ENCODE measurements around the gene PNPLA3.

PNPLA3 gene, protein sequence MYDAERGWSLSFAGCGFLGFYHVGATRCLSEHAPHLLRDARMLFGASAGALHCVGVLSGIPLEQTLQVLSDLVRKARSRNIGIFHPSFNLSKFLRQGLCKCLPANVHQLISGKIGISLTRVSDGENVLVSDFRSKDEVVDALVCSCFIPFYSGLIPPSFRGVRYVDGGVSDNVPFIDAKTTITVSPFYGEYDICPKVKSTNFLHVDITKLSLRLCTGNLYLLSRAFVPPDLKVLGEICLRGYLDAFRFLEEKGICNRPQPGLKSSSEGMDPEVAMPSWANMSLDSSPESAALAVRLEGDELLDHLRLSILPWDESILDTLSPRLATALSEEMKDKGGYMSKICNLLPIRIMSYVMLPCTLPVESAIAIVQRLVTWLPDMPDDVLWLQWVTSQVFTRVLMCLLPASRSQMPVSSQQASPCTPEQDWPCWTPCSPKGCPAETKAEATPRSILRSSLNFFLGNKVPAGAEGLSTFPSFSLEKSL

DNA sequence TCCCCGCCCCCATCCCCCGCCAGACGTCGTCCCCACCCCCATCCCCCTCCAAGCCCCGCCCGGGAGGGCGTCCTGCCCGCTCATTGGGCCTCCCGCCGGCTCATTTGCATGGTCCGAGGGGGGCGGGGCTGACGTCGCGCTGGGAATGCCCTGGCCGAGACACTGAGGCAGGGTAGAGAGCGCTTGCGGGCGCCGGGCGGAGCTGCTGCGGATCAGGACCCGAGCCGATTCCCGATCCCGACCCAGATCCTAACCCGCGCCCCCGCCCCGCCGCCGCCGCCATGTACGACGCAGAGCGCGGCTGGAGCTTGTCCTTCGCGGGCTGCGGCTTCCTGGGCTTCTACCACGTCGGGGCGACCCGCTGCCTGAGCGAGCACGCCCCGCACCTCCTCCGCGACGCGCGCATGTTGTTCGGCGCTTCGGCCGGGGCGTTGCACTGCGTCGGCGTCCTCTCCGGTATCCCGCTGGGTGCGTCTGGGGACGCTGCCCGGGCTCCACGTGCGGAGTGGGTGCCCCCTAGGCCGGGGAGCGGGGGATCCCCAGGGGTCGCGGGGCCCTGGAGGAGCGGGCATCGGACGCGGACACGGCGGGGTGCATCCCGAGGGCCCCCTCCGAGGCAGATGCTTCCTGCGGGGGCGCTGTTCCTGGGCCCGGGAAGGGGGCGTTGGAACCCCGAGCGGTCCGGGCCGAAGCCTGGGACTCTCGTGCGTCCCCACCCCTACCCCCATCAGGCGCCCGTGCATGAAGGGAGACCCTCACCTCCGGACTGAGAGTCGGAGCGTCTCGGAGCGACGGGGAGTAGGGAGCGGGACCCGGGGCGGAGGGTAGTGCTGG, at the start of gene PNPLA3:
Gene PNPLA3 (plus strand): TSS at position 175 of the 834 bp plus-strand sequence. CDS start 107 bp downstream, at position 282.
- peak; percentile 48 for DNase-seq (ENCODE audit: low read depth)

DNA sequence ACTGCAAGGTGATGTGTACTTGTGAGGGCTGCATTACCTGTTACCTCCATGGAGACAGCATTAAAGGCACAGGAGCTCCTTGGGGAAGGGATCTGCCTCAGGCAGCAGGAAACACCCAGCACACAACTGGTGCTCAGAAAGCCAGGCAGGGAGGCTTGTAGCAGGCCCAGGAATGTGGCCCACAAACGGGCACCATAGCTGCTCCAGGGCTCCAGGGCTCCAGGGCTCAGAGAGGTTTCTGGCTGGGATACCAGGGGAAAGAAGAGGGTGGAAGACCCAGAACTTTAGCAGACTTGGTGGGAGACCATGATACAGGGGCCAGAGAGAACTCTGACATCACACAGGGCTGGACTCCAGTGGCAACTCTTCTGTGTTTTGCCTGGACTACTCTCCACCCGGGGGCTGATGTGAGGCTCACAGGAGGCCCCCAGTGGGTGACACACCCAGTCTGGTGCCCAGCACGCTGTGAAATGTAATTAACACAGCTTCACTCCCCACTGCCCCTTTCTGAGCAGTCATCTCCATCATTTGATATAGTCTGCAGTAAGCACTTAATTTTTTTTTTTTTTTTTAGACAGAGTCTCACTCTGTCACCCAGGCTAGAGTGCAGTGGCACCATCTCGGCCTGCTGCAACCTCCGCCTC, 46.6 kb upstream of the PNPLA3 start:
- DNase-seq (ENCODE audit: low read depth): no peak

DNA sequence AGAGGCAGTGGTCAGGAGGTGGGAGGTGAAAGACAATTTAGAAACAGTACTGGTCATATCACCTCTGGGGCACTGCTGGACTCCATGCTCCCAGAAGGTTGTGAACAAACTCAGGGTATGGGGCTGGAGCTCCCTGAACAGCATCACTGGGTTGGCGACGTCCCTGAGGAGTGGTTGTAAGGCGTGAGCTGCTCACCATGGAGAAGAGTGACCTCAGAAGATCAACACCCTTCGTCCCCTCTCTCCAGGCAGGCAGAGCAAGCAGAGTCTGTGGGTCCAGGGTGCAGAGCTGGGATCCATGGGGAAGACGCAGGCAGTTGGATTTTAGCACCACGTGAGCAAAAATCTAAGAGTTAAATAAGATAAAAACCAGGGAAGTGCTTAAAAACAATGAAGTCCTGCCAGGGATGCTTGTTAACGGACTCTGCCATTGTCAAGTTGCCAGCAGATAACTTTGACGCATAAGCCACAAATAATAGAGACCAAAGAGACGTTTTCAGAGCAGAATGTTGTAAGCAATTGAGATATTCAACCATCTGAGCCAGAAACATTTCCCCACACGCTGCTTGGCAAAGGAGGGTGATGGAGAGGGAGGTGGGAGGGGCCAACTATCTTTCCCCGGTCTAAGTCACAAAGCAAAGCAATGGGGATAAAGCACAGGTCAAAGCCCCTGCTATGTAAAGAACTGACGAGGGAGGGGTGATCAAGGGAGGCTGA, 45.4 kb upstream of the PNPLA3 start:
- DNase-seq (ENCODE audit: low read depth): no peak

DNA sequence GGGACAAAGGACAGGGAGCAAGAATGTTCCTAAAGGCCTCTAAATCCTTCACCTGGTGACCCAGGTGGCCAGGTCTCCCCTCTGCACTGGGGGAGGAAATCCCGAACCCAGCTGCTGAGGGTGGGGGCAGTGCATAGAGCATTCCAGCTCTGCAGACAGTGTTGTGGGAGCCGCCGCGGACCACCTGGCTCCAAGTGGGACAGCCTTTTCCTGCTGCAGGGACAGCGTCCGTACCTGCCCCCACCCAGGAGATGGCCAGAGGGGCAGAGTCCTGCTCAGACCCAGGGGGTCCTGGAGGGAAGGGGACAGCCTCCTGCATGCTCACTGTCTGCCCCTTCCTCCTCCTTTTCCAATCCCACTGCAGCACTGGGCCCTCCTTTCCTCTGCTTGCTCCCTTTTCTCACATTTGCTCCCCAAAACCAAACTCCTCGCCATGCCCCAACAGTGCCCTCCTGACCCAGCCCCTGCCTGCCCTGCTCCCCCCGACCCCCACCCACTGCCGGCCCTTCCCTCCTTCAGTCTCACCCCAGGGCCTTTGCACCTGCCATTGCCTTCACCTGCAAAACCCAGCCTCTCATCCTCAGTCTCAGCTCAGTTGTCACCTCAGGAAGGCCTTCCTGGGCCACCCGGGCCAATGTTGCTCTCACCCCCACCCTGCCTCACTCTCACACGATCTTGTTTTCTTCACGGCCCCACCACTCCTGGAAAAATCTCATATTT, 44.6 kb upstream of the PNPLA3 start:
- DNase-seq (ENCODE audit: low read depth): no peak

DNA sequence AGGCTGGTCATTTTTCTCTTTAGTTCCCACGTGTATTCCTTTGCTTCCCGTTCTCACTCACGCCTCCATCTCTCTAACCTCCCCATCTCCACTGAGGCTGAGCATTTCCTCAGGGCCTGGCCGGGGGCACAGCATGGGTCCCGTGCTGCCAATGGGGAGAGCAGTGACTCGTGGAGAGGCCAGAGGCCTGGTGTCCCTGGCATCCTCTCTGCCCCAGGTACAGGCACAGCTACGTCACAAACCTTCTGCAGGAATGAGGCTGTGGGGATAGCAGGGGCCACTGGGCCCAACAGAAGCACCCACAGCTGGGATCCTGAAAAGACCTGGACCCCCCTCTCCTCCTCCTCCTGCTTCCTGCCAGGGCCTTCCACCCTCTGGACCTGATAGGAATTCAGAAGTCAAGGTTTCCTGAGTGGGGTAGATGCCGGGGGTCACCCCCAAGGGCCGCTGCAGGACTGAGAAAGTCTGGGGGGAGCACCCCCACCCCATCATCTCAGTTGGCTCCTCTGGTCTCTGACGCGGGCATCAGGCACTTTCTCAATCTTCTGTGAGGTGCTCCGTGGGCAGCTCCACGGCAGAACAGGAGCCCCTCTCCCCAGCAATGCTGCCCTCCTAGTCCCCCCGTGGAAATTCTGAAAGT, 43.6 kb upstream of the PNPLA3 start:
- no peak for DNase-seq (ENCODE audit: low read depth)

DNA sequence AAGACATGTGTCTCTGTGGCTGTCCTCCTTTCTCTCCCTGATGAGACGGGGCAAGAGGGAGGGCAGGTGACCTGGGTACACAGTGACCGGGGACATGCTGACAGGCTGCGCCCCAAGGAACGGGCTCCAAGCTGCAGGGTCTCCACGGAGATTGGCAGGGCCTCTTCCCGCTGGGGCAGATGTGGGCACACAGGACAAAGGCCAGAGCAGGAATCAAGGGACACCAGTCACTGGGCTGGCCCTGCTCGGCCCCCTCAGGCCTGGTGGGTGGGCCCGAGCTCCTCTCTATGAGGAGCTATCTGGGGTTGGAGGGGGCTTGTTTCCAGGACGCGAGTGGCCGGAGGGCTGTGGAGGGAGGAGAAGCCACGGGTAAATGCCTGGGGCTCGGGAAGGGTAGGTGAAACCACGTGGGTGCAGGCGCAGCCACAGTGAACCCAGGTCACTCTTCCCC, 43.0 kb upstream of the PNPLA3 start:
- no peak for DNase-seq (ENCODE audit: low read depth)

DNA sequence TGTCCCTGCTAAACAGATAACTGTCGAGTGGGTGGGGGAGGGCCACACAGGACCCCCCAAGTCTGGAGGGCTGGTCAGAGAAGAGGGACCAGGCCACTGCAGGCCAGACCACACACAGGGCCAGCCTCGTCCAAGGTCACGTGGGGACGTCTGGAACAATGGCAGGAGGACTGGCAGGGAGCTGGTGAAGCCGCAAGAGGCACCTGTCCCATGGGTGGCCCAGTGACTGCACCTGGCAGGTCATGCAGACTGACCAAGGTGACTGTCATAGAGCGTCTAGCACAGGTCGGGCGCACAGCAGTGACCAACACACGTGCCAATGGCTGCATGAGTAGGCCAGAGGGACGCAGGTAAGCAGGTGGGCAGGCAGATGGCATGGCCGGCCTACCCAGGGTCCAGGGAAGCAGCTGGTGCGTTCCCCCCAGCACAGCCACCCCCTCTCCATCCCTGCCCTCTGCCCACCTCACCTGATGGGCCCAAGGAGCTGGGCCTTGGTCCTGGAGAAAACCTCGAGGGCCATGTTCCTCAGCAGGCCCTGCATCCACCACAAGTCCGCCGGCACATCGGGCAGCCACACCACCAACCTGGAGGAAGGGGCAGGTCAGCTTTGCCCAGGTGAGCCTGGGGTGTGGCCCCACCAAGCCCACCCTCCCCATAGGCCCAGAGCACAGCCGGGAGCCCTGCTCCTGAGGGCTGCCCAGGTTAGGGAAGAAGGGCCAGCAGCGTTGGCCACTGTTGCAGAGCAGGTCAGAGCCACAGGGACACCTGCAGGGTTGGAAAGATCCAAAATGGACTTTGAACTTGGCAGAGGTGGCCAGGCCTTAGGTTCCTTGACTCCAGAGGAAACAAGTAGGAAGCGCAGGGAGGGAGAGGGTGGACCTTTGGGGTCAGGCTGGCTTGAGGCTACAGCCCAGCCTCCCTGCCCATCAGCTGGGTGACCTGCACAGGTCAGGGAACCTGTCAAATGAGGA, 42.2 kb upstream of the PNPLA3 start:
- DNase-seq (ENCODE audit: low read depth): no peak

DNA sequence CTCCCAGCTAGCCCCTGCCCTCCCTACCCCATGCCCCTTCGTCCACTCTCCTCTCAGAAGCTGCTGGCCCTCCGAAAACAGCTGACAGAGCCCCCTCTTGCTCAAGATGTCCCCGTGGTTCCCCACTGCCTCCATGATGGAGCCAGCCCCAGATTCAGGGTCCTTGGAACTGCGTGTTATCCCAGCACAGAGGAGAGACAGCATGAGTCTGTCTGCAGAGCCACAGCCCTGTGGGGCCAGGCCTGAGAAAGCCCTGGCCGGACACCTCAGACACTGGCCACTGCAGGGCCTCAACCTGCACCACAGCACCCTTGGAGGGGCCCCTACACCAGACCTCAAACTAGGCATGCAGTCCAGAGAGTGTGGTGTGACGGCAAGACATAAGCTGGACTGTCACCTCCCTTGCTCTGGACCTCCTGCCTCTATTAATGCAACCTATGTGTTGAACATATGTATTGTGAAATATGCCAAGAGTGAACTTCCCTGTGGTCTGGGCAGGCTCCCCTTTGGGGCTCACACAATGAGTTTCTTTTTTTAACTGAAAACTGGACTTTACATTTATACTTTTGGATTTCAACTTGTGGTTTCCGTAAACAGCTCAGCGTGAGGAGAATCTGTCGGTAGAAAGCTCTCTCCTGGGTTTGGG, 41.4 kb upstream of the PNPLA3 start:
- no peak for DNase-seq (ENCODE audit: low read depth)

DNA sequence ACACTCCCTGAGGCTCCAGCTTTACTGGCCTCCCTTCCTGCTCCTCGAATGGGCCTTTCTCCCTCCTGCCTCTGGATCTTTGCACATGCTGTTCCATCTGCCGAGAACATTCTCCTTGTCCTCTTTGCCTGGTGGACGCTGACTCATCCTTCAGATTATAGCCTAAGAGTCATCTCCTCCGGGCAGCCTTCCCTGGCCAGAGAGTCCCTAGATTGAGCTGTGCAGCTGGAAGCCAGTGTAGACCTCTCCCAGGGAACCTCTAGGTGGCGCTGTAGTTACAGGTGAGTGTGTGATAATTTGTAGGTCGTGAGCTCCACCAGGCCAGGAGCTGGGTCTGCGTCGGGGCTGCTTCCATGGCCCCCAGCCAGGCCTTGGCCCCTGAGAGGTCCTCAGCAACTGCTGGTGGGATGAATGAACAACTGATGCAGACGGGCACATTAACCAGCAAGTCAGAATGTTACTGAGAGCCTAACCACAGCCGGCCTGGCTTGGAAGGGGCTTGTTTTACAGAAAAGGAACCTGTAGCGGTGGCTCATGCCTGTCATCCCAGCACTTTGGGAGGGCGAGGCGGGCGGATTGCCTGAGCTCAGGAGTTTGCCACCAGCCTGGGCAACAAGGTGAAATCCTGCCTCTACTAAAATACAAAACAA, 40.5 kb upstream of the PNPLA3 start:
- peak; percentile 41 for DNase-seq (ENCODE audit: low read depth)

DNA sequence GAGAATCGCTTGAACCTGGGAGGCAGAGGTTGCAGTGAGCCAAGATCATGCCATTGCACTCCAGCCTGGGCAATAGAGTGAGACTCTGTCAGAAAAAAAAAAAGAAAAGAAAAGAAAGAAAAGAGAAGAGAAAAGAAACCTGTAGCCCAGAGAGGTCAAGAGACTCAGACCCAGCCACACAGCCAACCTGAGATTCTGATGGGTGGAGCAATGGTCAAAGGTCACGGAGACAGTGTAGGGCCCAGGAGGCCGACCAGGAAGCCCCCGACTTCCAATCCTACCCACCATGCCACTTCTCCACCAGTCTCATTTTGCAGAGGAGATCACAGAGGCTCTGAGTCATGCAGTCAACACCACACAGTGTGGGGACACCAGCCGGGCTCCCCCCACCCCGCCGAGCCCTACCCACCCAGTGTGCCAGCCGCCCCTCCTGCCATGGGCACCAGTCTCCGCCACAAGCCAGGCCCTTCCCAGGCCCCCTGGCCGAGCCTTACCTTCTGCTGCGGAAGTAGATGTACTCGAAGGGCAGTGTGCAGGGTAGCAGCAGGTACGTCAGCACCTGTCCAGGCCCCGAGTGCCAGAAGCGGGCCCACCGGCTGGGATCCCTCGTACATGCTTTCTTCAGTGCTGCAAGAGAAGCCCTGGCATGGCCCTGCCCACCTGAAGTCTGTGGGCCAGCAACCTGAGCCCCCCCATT, 39.7 kb upstream of the PNPLA3 start:
- no peak for DNase-seq (ENCODE audit: low read depth)

DNA sequence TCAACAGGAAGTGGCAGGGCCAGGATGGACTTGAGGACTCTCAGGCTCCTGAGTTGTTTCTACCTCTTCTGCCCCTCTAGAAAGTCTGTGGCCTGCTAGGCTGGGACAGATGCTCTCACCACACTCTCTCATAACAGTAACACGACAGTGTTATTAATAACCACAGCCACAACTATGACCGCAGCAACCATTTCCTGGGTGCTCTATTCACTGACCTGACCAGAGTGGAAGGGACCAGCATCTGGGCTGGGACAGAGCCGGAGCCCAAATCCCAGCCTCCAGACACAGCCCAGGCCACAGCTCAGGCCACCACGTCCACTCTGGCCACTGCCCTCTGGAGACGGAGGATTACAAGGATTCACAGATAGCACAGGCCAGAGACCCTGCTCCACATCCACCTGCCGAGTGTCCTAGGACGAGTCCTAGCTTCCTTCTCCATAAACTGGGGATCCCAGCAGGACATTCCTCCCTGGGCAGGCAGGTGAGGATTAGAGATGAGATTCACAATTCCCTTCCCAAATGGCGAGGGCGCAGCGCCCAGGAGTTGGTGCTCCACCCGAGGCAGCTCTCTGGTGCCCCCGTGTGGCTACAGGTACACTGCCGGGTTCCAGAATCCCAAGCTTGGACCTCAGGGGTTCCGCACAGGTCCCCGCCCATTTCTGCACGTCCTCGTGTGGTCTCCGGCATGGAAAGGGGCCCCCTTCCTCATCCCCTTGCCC, 38.8 kb upstream of the PNPLA3 start:
- no peak for DNase-seq (ENCODE audit: low read depth)

DNA sequence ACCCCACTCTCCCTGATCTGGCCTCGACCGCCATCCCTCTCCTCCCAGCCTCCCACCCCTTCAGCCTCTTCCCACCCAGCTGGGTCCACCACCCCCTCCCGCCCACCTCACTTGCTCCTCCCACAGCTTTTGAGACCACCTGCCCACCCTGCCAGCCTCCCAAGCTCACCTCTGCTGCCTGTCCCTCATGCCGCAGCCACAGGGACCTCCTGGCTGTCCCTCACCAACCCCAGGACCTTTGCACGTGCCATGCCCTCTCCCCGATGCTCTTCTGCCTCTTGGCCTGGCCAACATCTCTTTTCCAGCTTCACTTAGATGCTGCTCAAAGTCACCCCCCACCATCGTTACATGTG, 38.3 kb upstream of the PNPLA3 start:
- DNase-seq (ENCODE audit: low read depth): no peak

DNA sequence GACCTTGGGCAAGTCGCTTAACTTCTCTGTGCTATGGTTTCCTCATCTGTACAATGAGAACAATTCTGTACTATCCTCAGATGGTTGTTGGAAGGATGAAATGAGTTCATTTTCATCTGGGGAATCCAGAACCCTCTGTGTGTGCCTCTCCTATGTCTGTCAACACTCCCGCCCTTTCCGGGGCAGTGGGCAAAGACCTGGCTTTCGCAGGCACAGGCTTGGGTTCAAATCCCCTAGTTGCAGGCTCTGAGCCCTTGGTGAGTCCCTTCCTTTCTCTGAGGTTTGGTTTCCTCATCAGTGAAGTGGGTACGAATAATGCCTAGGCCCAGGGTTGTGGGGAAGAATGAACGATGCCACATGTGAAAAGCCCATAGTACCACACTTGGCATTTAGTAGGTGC, 37.8 kb upstream of the PNPLA3 start:
- DNase-seq (ENCODE audit: low read depth): no peak

DNA sequence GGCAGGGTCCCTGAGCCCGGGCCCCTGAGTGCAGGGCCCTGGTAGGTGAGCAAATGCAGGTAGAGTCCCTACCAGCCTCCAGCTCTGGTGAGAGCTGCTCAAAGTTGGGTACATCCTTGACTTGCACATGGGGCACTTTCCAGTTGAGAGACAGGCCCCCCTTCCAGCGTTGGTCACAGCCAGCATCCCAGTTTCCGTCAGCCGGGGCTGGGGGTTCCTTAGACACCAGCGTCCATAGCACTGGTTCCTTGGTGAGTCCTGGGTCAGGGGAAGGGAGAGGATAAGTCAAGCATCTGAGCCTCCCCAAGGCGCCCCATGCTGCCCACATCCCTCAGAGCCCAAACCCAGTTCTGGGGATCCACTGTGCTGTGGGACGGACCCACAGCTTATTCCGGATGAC, 37.4 kb upstream of the PNPLA3 start:
- DNase-seq (ENCODE audit: low read depth): no peak

DNA sequence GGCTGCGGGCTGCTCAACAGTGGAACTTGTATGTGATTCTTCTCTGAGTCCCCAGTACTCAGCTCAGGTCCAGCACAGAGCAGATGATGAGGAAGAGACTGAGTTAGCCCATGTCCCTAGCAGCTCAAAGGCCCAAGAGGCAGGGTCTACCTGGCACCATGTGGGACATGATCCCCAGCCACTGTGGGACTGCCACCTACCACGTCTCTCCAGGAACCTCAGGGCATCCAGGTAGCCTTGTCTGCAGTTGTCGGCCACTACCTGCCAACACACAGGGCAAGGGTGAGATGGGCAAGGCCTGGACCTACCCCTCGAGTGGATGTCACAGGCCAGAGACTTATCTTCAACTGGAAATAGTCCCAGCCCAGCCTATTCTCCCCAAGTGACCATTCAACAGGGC, 36.2 kb upstream of the PNPLA3 start:
- DNase-seq (ENCODE audit: low read depth): no peak

DNA sequence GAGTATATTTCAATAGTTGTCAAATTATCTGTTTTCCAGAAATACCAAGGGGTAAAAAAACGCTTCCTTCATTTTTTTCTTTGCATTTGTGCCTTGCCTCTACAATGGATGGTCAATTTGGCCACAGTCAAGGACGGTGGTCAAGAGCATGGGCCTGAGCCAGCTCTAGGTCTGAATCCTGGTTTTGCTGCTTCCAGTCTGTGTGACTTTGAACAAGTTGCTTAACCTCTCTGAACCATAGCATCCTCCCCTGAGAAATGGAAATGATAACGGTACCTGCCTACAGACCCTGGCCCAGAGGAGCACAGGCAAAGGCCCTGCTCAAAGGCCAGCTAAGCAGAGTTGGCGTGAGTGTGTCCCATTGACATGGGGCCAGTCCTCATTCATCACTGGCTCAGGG, 34.9 kb upstream of the PNPLA3 start:
- DNase-seq (ENCODE audit: low read depth): no peak

DNA sequence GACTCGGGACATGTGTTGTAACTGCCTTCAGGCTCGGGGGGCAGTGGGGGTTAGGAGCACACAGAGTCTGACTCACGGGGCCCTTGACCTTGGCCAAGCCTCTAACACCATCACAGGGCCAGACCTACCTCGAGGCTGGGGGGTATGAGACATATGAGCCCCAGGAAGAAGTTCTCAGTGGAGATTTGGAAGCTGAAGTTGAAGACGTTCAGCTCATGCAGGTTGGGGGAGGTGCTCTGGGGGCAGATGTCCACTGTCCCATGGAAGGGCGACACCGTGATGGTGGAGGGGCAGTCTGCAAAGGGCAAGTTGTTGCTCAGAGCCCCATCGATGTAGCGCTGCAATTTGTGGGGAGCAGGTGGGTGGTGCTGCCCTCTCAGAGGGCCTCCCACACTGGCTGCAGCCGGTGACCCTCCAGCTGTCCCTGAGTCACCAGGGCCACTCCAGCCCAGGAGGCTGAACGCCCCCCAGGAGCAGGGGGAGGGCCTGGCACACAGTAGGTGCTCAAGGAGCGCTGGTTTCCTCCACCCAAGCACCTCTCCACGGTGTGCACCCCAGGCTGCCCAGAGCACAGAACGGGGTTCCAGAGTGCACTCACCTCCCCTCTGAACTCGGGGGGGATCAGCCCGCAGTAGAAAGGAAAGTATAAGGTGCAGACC, 34.3 kb upstream of the PNPLA3 start:
- no peak for DNase-seq (ENCODE audit: low read depth)

Data from CMK (cell line).